ACHN (cell line): ENCODE data around the gene RGS10.
"Not testable (repeated sequence)": the region's sequence is repeated elsewhere in the genome, so short reads cannot be mapped to it uniquely, and the experiment has no call there.

Experiments
- DNase-seq: peaks from one replicate; pipeline ENCODE4 v3.0.0-alpha.2; 2015
- in situ Hi-C: cut with HindIII; loops from 2 replicates; pipeline ENCODE4 v1.10.0; 2017; ENCODE audit warnings: low sequenced_read_pairs, low pct_ligation_motif_present, low pct_unique_long_range_greater_than_20kb

RGS10 gene, protein sequence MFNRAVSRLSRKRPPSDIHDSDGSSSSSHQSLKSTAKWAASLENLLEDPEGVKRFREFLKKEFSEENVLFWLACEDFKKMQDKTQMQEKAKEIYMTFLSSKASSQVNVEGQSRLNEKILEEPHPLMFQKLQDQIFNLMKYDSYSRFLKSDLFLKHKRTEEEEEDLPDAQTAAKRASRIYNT

DNA sequence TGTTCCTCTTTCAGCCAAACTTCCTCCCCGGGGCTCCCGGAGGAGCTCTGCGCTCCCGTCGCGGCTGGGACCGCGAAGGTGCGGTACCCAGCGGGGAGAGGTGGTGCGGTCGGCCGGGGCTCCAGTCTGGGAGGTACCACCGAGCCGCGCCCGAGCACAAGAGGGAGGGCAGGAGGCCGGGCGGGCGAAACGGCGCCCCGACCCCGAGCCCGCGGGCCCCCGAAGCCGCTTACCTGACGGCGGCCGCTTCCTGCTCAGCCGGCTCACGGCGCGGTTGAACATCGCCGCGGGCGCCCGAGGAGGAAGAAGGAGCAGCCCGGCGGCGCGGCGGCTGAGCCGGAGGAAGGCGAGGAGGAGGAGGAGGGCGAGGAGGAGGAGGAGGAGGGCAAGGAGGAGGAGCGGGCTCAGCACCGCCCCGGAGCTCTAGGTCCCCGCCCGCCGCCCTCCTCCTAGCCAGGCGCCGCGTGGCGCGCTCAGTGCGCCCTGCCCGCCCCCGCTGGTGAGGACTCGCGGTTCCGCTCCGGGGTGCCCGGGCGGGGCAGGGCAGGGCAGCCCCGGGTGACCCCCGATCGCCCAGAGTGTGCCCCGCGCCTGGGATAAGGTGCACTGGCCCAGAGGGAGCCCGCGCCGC lies at the start of gene RGS10:
RGS10 (minus strand) TSS at position 363 of the 631 bp plus-strand sequence; CDS start at position 282, 81 bp downstream.
- DNase-seq, result peak; percentile 81
- in situ Hi-C loops, result no loop called here

DNA sequence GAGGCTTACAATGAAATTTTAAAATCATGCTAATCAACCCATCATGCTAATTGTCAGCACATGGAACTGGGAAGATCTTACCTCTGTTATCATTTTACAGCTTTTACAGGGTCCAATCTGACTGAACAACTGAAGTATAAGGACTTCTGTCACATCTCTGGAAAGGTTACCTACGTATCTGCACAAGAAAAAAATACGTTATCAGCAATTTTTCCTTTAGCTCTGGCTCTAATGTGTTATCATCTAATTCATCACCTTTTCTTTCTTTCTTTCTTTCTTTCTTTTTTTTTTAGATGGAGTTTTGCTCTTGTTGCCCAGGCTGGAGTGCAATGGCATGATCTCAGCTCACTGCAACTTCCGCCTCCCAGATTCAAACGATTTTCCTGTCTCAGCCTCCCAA lies 45.6 kb upstream of the RGS10 start:
- no peak for DNase-seq
- in situ Hi-C loops, result no loop called here

DNA sequence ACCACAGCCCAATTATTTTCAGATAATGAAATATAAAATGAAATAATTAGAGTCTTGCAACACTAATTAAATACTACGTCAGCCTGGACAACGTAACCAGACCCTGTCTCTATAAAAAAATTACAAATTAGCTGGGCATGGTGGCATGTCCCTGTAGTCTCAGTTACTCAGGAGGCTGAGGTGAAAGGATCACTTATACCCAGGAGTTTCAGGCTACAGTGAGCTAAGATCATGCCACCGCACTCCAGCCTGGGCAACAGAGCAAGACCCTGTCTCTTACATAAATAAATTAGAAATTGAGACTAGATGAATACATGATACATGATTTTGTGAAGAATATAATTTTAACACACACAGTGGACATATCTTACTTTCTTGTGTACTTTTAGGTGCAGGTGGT lies 35.8 kb upstream of the RGS10 start:
- in situ Hi-C loops, result no loop called here
- DNase-seq, result no peak

DNA sequence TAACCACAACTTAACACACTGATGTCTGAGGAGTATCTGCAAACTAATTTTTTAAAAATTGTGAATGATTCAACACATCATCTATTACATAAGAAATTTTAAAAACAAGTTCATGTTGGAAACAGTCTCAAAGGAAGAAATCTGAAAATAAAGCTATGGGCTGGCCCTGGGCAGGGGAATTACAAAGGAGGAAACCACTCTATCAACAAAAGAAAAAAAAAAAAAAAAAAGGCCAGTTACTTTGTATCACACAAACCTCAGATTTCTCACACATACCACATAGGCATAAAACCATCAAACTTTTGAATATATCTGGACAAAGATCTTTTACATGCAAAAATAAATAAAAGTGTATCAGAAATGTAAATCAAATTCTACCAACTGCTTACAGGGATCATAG lies 33.5 kb upstream of the RGS10 start:
- no peak for DNase-seq
- in situ Hi-C loops, result no loop called here

DNA sequence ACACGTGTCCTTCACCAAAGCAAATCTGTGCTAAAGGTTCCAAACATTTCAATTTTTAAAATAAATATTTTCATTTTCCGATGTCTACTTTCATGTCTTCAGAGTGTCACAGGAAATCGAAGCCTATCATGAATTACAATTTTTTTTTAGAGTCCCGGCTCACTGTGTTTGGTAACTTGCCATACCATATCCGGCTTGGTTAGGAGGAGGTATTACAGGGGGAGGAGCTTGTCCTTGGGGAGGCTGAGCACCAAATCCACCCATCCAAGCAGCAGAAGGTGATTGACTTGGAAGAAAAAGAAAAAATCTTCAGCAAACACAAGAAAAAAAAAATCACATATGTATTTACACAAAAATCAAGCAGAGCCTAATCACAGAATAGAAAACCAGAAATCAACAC lies 33.0 kb upstream of the RGS10 start:
- no peak for DNase-seq

DNA sequence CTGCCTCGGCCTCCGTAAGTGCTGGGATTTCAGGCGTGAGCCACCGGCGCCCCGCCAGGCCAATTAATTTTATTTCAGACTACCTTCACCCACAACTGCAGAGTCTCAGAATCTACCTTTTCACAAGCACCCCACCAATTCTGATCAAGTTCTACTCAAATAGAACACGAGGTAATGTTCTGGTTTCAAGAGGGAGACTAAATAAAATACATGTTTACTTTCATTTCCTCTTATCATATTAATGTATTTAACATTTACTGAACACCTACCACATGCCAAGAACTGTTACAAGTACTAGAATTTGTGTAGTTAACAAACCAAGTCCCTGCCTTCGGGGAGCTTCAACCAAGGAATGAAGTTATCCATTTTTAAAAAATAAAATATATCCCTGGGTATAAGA lies 25.5 kb upstream of the RGS10 start:
- no peak for DNase-seq

More for the DNA sequence above, 33.0 kb upstream of the RGS10 start:
- in situ Hi-C loops, result no loop called here

DNA sequence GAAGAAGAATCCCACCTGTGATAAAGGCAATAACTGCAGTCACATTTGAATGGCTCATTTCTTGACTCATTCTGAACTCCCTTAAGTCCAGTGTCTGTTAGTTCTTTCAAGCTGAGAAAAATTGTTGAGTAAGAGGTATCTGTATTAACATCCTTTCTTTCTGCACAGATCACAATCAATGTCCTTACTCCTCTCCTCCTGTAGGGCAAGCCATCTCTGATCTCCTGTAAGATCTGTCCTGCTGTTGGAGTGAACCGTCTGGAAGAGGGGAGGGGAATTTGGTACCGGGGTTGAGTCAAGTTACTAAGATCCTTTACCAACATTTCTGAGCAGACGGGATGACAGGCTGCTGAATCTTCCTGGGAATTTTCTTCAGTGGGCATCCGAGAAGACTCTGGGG lies 19.6 kb upstream of the RGS10 start:
- in situ Hi-C loops, result no loop called here
- DNase-seq, result no peak

More for the DNA sequence above, 25.5 kb upstream of the RGS10 start:
- in situ Hi-C loops, result no loop called here

DNA sequence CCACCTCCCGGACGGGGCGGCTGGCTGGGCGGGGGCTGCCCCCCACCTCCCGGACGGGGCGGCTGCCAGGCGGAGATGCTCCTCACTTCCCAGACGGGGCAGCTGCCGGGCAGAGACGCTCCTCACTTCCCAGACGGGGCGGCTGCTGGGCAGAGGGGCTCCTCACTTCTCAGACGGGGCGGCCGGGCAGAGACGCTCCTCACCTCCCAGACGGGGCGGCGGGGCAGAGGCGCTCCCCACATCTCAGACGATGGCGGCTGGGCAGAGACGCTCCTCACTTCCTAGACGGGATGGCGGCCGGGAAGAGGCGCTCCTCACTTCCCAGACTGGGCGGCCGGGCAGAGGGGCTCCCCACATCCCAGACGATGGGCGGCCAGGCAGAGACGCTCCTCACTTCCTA lies 17.0 kb upstream of the RGS10 start:
- in situ Hi-C loops, DNase-seq: not testable (repeated sequence)

DNA sequence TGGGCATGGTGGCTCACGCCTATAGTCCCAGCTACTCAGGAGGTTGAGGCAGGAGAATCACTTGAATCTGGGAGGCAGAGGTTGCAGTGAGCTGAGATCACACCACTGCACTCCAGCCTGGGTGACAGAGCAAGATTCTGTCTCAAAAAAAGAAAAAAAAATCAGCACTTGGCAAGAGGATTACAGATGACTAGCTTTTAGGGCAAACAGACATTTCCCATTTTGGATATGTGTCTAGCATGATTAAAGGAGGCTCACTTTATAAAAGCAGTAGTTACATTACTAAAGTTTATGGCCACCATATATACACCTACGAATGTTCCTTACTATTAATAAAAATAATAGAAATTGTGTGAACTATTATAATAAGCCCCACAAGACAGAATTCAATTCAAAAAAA lies 13.6 kb upstream of the RGS10 start:
- DNase-seq, in situ Hi-C loops: not testable (repeated sequence)

DNA sequence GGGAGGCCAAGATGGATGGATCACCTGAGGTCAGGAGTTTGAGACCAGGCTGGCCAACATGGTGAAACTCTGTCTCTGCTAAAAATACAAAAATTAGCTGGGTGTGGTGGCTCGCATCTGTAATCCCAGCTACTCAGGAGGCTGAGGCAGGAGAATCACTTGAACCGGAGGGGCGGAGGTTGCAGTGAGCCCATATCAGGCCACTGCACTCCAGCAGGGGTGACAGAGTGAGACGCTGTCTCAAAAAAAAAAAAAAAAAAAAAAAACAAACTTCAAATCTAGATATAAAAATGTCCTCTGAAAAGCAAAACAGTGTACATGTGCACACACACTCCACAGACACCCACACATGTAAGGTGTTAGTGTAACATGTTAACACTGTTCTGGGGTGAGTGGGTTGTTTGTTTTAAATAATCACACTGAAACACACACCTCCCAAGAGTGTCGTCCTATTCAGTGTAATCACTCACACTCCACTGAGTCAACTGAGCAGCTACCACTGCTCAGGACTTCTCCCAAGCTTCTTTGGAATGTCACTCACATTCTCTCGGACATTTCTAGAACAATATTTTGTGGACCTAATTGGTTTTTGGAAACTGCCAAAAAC lies 12.8 kb upstream of the RGS10 start:
- no peak for DNase-seq
- in situ Hi-C loops, result no loop called here

DNA sequence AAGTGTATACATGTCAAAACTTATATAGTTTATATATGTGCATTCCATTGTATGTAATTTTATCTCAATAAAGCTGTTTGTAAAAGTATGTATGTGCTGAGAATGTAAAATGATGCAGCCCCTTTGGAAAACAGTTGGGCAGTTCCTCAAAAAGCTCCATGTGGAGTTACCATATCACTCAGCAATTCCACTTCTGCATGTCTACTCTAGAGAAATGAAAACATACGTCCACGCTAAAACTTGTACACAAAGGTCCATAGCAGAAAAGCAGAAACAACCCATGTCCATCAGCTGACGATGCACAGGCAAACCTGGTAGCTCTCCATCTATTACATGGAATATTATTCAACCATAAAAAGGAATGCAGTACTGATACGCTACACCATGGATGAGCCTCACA lies 8.3 kb upstream of the RGS10 start:
- in situ Hi-C loops, result no loop called here
- DNase-seq, result no peak

DNA sequence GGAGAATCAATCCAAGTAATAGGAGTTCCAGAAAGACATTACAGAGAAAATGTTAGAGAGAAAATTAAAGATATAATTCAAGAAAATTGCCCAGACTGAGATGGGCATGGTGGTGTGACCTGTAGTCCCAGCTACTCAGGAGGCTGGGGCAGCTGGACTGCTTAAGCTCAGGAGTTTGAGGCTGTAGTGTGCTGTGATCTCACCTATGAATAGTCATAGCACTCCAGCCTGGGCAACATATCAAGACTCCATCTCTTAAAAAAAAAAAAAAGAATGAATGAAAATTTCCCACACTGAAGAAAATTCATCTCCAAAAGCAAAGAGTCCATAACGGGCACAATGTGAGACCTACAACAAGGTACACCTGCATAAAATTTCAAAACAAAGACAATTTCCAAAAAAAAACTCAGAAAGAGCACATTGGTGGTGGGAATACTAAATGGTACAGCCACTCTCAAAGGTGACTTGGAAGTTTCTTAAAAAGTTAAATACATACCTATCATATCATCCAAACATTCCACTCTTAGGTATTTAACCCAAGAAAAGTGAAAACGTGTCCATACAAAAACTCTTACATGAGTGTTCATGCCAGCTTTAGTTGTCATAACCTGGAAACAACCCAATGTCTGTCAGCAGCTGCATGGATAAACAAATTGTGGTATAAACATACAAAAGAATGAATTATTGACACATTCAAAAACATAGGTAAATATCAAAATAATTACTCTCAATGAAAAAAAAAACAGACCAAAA lies 6.9 kb upstream of the RGS10 start:
- in situ Hi-C loops, result no loop called here
- DNase-seq, result no peak

DNA sequence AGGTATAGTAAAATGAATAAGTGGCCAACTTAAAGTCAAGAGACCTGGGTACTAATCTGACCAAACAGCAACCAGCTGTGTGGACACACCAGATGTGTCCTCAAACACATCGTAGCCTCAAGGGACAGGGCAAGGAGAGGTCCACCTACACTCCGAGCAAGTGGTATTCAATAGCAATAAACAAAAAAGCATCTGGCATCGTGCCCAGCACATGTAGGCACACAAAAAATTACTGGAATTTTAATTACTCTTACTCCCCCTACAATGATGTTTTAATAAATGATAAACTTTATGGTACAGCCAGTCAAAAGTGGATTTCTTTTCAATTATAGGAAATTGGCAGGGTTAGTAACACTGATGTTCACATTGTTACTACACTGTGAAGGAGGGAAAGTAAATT lies 3.5 kb upstream of the RGS10 start:
- in situ Hi-C loops, result no loop called here
- DNase-seq, result no peak

DNA sequence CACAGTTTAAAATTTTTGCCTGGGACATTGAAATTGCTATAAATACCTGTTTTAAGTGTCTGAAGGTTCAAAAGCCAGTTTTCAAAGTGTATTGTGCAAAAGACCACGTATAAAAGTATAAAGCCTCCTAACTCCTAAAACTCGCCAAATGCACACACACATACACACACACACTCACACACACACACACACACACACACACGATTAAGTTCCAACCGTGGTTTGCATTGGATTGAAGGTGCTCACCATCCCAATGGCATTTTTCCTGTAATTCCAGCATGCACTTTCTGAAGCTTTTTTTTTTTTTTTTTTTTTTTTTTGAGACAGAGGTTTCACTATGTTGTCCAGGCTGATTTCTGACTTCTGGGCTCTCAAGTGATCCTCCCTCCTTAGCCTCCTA lies 2.8 kb upstream of the RGS10 start:
- DNase-seq, result no peak
- in situ Hi-C loops, result no loop called here

DNA sequence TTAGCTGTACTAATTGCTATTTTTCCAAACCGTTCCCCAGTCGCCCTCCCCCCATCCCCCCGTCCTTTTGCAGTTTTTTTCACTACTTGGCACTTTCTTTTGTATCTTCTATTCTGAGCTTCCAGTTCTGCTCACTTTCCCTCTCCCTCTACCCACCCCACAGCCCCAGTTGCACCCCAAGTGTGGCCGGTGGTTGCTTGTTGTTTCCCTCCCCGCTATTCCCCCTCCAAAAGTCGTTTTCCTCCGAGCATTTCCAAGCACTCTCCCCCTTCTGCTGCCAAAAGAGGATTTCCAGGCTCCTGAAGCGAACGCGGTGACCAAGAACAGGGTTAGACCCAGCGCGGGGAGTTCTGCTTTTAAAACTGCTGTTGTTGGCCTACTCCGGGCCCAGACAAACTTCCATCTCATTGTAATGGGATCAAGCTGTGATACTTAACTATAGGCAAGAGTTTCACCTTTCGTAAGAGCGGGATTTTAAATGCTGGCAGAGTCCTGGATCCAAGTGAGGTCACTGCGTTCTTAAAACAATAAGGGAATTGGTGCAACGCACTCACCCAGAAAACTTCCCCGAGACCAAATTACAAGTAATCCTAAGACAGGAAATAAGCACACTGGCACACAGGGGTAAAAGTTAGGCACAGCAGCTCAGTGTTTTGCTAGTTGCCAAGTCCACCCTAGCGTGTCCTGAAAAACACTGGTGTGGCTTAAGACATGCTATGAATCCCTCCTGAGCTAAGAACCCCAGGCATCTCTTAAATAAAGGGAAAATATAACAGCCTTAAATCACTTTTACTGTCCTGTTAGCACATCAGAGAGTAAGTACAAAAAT lies 1.5 kb upstream of the RGS10 start:
- in situ Hi-C loops, result no loop called here
- no peak for DNase-seq

DNA sequence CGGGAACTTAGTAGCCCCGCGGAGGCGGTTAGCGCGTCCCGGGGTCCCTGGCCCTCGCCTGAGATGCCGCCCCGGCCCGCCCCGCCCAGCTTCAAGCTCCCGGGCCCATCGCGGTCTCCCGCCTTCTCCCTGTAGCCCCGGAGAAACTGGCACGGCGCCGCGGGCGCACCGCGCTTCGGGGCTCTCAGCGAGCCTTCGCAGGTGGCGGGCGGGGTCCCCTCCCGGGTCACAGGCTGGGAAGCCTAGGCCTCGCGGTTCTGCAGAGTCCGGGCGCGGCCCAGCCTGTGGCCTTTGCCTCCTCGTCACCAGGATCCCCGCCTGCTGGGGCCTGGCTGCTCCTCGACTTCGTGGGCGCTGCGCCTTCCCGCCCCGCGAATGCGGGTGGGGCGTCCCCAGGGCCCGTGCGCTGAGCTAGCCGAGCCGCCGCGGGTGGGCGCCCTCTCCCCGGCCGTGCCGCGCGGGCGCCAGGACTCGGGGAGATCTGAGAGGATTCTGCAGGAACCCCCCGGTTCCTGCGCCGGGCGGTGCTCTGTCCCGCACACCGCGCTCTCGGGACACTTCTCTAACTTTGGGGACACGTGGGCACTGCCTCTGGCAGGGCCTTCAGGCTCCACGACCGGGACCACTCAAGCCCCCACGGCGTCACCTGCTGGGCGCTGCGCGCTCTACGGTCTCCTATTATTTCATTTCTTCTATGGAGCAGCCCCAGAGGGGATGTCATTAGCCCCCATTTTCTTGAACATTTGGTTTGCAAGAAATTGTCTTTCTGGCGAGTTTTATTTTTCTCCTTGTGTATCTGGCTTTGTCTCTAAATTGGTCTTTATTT lies 682 bp upstream of the RGS10 start:
- in situ Hi-C loops, result no loop called here
- peak; percentile 65 for DNase-seq

DNA sequence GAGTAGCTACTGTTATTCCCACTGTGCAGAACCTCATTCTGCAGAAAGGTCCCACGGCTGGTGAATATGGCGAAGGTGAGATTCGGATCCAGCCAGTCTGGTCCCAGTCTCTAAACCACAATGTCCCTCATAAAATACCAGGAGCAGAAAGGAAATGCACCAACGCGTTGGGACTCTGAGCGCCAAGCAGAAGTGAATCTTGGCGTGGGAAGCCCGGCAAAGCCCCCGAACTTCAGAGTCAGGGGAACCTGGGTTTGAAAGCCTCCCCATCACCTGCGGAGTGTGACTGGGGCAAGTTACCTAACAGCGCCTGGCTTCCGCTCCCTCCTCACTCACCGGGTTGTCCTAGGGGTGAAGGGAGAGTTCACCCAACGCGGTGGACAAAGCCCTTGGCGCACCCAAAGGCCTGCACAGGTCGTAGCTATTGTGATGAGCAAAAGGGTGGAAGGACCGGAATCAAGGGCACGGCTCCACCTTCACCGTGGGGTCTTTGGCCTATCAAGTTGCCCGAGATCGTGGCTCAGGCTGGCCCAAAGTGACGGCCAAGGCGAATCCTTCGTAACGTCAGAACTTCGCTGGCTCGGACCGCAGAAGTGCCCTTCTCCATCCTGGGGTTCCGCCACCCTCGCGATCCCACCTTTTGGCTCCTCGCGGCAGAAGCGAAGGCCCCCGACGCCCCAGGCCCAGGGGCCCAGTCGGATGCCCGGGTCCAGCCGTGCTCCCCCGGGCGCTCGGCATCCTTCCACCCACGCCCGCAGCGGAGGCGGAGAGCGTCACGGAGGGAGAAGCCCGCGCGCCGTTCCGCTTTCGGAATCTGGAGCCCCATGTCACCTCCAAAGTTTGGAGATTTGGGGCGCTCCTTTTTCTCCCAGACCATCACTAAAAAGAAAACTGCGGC lies 811 bp downstream of the RGS10 start:
- no peak for DNase-seq
- in situ Hi-C loops, result no loop called here
